HUDEP-2 (cell line): ENCODE results near the gene GNAT3.

Experiments
- DNase-seq, 76 experiments: peaks; one replicate each; lab custom pipeline; 2025; ENCODE audit not compliant: unreplicated experiment in 76 of 76; lab: John Stamatoyannopoulos, UW

The GNAT3 gene

DNA sequence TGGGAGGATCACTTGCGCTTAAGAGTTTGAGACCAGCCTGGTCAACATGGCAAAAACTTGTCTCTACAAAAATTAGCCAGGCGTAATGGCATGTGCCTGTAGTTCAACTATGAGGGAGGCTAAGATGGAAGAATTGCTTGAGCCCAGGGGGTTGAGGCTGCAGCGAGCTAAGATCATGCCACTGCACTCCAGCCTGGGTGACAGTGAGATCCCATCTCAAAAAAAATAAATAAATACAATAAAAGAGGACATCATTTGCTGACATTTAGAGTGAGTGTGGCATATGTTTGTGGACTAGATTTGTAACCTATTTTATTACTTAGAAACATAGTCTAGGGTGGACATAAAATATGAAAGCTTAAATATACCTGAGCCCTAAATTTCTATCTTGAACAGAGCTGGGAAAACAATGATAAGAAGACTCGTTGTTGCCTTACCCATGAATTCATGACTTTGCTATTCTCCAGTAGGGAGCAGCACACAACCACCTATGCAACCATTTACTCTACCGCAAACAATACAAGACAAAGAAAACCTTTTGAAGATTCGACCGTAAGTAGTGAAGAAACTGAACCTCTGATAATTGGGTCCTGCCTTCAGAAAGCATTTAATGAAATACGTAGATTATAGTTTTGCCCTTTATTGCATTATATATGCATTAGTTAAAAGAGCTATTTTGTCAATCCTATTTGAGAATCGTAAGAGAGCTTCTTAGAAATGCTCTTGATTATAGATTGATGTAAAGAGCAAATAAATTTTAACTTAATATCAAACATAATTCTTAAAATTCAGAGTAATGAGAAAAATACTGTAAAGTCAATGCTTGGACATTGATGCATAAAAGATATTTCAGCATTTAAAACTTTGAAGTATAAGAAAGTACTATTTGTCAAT is 83.5 kb downstream of the GNAT3 start:
- DNase-seq = peak in 55 of 76 experiments; percentile 2 to 84 (median 45)

DNA sequence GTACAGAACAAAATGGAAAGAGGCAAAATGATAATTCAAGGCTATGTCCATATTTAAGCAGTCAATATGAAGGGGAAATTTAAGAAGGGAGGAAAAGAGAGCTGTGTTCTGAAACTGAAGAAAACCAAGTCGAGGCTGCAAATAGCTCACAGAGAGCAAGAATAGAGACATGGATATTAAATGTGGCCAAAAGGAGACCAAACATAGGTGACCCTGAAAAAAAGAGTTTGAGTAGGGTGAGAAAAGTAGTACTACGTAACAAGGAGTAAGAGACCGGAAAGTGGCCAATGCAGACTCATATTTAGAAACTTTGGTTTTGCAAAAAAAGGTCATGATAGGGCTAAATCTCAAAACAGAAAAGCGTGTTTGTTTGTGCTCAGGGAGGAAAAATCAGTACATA is 84.6 kb downstream of the GNAT3 start:
- no peak for DNase-seq

DNA sequence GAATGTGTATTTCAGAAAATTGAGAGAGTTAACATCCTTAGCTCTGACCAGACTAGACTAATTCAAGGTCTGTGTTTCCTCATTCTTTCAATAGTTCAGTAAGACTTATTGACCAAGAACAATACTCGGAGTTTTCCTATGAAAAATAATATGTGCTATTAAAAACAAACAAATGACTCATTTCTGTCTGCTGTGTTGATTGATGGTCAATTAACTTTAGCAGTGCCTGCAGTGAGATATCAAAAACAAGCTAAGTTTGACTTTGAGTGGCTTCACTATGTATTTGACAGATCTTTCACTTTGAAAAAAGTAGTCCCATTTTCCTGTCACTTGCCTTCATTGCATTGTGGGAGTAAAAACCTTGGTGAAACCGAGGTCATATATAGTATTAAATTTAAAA is 91.0 kb downstream of the GNAT3 start:
- DNase-seq = no peak

DNA sequence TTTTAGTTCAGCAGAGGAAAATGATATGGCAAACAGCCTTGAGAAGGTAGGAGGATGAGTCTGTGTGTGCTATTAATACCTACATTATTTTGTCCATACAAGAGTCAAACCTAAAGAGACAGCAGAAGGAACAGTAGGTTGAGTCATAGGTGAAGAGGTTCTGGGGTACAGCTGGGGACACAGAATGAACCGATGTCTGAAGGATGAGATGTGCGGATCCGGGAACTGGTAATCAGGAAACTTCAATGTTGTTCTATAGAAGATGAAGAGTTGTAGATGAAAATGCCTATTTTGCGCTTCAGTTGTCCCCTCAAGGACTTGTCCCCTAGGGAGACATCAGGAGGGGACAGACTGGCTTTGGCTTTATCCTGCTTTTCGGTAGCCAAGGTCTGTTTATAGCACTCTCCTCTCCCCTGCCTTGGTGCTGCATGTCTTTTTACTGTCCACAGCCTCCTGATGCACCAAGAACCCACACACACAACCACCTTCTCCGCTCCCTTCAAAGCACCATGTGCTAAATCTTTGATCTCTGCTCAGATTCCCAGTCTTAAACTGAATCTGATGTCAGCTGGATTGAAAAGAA is 94.6 kb downstream of the GNAT3 start:
- DNase-seq = no peak

DNA sequence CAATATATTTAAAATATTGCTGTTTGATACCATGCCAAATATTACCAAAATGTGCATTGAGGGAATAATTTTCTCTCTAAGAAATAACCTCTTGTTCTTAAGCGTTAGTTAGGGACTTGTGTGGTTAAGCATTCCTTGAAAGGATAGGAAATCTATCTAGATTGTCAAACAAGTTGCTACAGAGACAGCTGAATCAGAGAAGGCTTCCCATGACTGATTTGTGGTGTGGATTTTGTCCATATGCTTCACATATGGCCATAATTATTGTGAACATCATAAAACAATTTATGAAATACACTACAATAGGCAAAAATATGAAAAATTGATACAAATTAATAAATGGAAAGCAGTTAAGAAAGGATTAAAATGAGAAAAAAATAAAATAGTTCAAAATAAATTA is 96.3 kb downstream of the GNAT3 start:
- no peak for DNase-seq

DNA sequence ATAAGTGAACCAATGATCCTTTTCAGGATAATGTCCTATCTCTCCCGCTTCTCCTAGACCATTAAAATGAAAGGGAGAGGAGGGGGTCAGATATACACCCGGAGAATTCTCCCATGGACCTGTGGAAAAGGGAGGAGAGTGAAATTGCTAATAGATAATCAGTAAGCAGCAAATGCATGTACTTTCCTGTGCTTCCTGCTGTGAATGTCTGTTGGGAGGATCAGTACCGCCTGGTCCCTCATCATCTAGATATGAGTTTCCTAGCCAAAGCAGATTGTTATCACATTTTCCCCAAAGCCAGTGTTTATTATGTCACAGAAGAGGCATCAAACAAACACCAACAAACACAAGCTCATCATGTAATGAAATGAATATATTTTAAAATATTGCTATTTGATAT is 96.8 kb downstream of the GNAT3 start:
- no peak for DNase-seq

DNA sequence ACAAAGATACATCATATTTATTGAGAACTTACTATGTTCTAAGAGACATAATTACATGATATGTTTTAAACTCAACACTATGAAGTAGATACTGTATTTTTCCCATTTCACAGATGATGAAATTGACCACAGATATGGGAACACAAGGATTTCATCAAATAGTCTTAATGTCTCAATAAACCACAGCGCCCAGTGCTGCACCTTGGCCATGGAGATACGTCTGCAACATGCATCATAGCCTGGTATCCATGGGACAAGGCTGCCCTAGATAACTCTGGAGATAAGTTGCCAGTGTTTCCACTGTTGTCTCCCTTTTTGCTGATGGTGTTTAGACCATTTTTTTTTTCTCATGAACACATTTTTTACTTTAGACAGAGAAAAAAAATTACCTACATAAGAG is 97.5 kb downstream of the GNAT3 start:
- DNase-seq = no peak

DNA sequence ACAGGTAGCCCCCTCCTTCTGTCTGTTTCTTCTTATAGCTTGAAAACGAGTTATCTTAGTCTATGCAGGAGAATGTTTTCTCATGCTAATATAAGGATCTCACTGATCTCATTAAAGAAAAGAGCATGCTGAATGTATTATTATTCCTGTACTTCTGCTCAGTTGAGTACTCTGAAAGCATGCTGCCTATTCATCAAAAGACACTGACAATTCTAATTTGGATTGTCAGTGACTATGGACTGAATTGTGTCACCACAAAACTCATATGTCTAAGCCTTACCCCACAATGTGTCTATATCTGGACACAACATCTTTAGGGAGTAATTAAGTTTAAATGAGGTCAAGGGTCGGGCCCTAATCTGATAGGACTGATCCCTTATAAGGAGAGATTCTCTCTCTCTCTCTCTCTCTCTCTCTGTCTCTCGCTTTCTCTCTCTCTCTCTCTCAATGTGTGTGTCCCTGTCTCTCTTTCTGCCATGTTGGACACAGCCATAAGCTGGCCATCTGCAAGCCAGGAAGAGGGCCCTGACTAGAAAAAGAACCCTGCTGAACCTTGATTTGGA is 98.4 kb downstream of the GNAT3 start:
- peak in 1 of 76 experiments; percentile 11 for DNase-seq

DNA sequence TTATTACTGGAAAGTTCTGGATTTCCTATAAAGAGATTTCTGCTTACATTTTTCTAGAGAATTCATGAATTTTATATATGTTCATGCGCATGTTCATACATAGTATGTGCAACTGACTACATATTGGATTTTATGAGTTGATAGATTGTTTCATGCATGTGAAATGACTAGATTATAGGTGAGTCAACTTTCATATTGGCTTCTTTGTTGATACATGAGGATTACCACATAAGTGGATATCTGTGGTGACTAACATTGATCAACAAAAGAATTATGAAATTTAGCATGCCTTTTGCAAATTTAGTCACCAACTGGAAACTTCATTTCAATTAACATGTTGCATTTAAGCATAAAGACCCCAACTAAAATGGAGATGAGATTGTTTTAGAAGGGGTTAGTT is 99.0 kb downstream of the GNAT3 start:
- no peak for DNase-seq

DNA sequence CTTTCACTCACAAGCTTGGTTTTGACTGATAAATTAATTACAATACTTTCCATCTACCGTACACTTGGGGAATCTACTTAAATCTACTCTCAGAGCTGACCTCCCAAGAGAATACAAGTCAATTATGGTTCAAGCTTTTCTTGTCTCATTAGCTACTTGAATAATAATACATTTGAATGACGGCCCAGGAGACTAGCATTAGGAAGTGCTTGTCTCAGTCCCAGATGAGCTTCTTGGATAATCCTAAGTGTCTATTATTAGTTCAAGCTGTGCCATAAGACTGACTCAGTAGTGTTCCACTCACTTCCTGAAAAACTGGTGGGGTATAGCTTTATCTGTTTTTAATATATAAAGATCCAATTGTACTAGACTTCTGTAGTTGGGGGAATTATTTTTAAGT is 100.2 kb downstream of the GNAT3 start:
- no peak for DNase-seq

DNA sequence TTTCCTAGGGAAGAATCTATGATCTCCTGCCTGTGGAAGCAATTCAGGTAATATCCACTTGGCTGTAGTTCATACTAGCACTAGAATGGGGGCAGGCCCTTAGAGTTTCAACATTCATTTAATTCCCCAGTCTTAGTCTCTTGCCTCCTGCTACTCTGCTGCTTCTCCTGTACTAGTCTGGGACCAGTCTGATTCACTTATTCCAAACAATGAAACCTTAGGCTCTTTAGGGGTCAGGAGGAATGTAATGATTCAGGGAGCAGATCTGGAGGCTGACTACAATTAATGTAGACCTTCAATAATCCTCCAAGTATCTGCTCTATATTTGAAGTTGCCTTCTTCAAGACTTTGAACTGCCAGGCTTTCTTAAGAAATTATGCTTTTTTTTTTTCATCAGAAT is 101.8 kb downstream of the GNAT3 start:
- DNase-seq = no peak
